B cell (primary cell): ENCODE measurements around the gene HOXC13. TPM values are rescaled to one million over a fixed set of nuclear protein-coding genes. Genes with fewer than 3 reads are reported as not detected.

Experiments
- ATAC-seq: fragments of 200-7000 bp; cut with Tn5 transposase; one replicate; pipeline ENCODE4 v1.10.0; 2021; ENCODE audit warnings: low read depth, mild to moderate bottlenecking, moderate number of reproducible peaks, moderate library complexity
- CTCF ChIA-PET: fragments of 350-600 bp; sonication (Branson Sonifier 250); formaldehyde crosslinking; loops from one replicate; lab custom pipeline; 2021; ENCODE audit warnings: antibody characterized with exemption, inconsistent platforms; lab: Charles Lee
- POLR2A ChIA-PET: fragments of 350-600 bp; sonication (Branson Sonifier 250); formaldehyde crosslinking; loops from one replicate; lab custom pipeline; 2021; ENCODE audit warnings: antibody characterized with exemption; lab: Charles Lee
- DNase-seq: peaks from one replicate; pipeline ENCODE4 v3.0.0; 2013
- H2AFZ ChIP-seq: 2 replicates; pipeline ENCODE4 v1.6.1; 2012; ENCODE audit warnings: mild to moderate bottlenecking, low read depth, low read length; ENCODE audit not compliant: insufficient read depth, poor library complexity, severe bottlenecking
- H3K27ac ChIP-seq, 2 donors: 1 replicate in 1 of 2; 2 replicates in 1 of 2; pipeline ENCODE4 v1.5.1; 2012 to 2013; ENCODE audit warnings: low read length in 2 of 2, mild to moderate bottlenecking in 2 of 2, moderate library complexity in 1 of 2
- H3K27me3 ChIP-seq, 4 experiments: fragments of 200-600 bp in 1 of 4; sonication (generic) in 1 of 4; replicated peaks in 1 of 4; 1 replicate in 2 of 4; 2 replicates in 2 of 4; pipeline versions ENCODE4 v1.6.1 to v1.7.0; 2013 to 2016; ENCODE audit warnings: low read length in 3 of 4, mild to moderate bottlenecking in 2 of 4, mixed read lengths in 1 of 4, moderate library complexity in 1 of 4; ENCODE audit not compliant: insufficient read depth in 4 of 4, control insufficient read depth in 3 of 4; ENCODE audit errors: control extremely low read depth in 1 of 4
- H3K36me3 ChIP-seq, 2 experiments: replicated peaks in 1 of 2; 1 replicate in 1 of 2; 2 replicates in 1 of 2; pipeline versions ENCODE4 v1.6.1 to v1.7.1; 2013; ENCODE audit warnings: low read length in 1 of 2; ENCODE audit not compliant: insufficient read depth in 2 of 2, control insufficient read depth in 1 of 2; ENCODE audit errors: control extremely low read depth in 1 of 2, extremely low read depth in 1 of 2
- H3K4me1 ChIP-seq, 2 donors: fragments of 200-600 bp in 1 of 2; sonication (generic) in 1 of 2; 1 replicate in 1 of 2; 2 replicates in 1 of 2; pipeline versions ENCODE4 v1.5.1 to v1.6.1; 2013 to 2017; ENCODE audit warnings: low read length in 2 of 2; ENCODE audit not compliant: control insufficient read depth in 2 of 2, insufficient read depth in 2 of 2
- H3K4me2 ChIP-seq: replicated peaks from 2 replicates; pipeline ENCODE3; 2012; ENCODE audit warnings: mild to moderate bottlenecking, low read depth, low read length; ENCODE audit not compliant: poor library complexity, severe bottlenecking
- H3K4me3 ChIP-seq, 5 experiments: fragments of 200-600 bp in 1 of 5; sonication (generic) in 1 of 5; 1 replicate in 3 of 5; 2 replicates in 2 of 5; pipeline versions ENCODE4 v1.5.1 to v1.7.0; 2011 to 2016; ENCODE audit warnings: low read length in 4 of 5, mild to moderate bottlenecking in 4 of 5, low read depth in 2 of 5, control low read depth in 1 of 5, moderate library complexity in 1 of 5; ENCODE audit not compliant: insufficient read depth in 1 of 5; ENCODE audit errors: control extremely low read depth in 1 of 5, extremely low read depth in 1 of 5
- H3K79me2 ChIP-seq: fragments of 200-600 bp; sonication (generic); one replicate; pipeline ENCODE4 v1.6.0; 2016; ENCODE audit warnings: low read length; ENCODE audit not compliant: control insufficient read depth, insufficient read depth
- H3K9ac ChIP-seq: fragments of 200-600 bp; sonication (generic); 2 replicates; pipeline ENCODE4 v1.6.1; 2017; ENCODE audit warnings: mild to moderate bottlenecking, low read length, moderate library complexity
- H3K9me3 ChIP-seq, 3 donors: one replicate each; pipeline versions ENCODE4 v1.6.1 to v1.7.1; 2013; ENCODE audit warnings: low read length in 2 of 3; ENCODE audit not compliant: control insufficient read depth in 2 of 3, insufficient read depth in 1 of 3; ENCODE audit errors: control extremely low read depth in 1 of 3
- H4K20me1 ChIP-seq: 2 replicates; pipeline ENCODE4 v1.6.0; 2012; ENCODE audit warnings: mild to moderate bottlenecking, low read length; ENCODE audit not compliant: insufficient read depth, control insufficient read depth, poor library complexity, severe bottlenecking
- H3K27ac Mint-ChIP-seq: one replicate; pipeline ENCODE4 v1.8.0; 2021; ENCODE audit warnings: mixed read lengths
- H3K27me3 Mint-ChIP-seq: one replicate; pipeline ENCODE4 v1.8.0; 2021; ENCODE audit warnings: mixed read lengths
- H3K4me1 Mint-ChIP-seq: one replicate; pipeline ENCODE4 v1.8.0; 2021; ENCODE audit warnings: mixed read lengths
- H3K4me3 Mint-ChIP-seq: one replicate; pipeline ENCODE4 v1.8.0; 2021; ENCODE audit warnings: mixed read lengths
- H3K9me3 Mint-ChIP-seq: one replicate; pipeline ENCODE4 v1.8.0; 2022; ENCODE audit warnings: mixed read lengths; ENCODE audit not compliant: insufficient read depth
- CTCF ChIP-seq: fragments of 200-600 bp; IDR thresholded peaks from one replicate; pipeline ENCODE4 v1.8.0; 2022; ENCODE audit warnings: antibody characterized with exemption, mild to moderate bottlenecking
- EZH2 ChIP-seq: IDR thresholded peaks from 2 replicates; pipeline ENCODE4 v1.6.1; 2012; ENCODE audit warnings: borderline replicate concordance, low read depth, mild to moderate bottlenecking, moderate library complexity, low read length; ENCODE audit not compliant: insufficient read depth, poor library complexity, severe bottlenecking
- WGBS: methylation state at CpG from one replicate; pipeline ENCODE4 v1.1.5; 2013; ENCODE audit warnings: missing lambda C conversion rate; ENCODE audit not compliant: insufficient coverage; 5-methylcytosine and 5-hydroxymethylcytosine counted together
- intact Hi-C: fragments of 100-400 bp; cut with micrococcal nuclease; formaldehyde crosslinking; loops from one replicate; pipeline ENCODE4 v1.10.0; 2022
- polyA plus RNA-seq: library from polyadenylated mRNA; depleted of rRNA; stranded (reverse); fragments of >200 nt; gene quantifications from 2 replicates; pipeline ENCODE4 v1.2.3, GENCODE V29; 2012
- total RNA-seq, 2 donors: library from RNA; stranded (reverse); fragments of 120-200 nt in 1 of 2; gene quantifications; 1 replicate in 1 of 2; 2 replicates in 1 of 2; pipeline versions ENCODE4 v1.2.3 to v1.2.4, GENCODE V29; 2013 to 2022

The HOXC13 gene
- total and polyA plus RNA-seq, 2 donors (not counting 1 experiment from before 2014, with no cell fraction given), result not detected

GRCh38 chr12:53982648-53983567, 44.3 kb downstream of the HOXC13 start:
- Mint-ChIP-seq H3K9me3 (no peaks in the 10 kb centered on the region), H3K27ac (peak overlapping the region; percentile 65), H3K27me3 (peaks cover 86% of the 10 kb centered on the region), H3K4me3 (no peak overlapping the region), H3K4me1 (peaks cover 13% of the 10 kb centered on the region)
- H3K36me3 ChIP-seq, result no peaks in the 10 kb centered on the region
- no peak overlapping the region for H3K27ac ChIP-seq
- ATAC-seq (no peak), DNase-seq (no peak)
- ChIA-PET CTCF (no interaction called here), POLR2A (no interaction called here)
- H3K27me3 ChIP-seq, result peaks cover 0 to 96% (median 91%) of the 10 kb centered on the region in 4 experiments
- intact Hi-C loops, result no loop called here
- H3K4me2 ChIP-seq, result no peak overlapping the region
- H3K9ac ChIP-seq, result no peak overlapping the region
- WGBS, result 9% methylated on average over 17 of the region's 26 CpGs
- H3K4me1 ChIP-seq, result peaks cover 26 to 36% of the 10 kb centered on the region in 2 donors
- no peaks in the 10 kb centered on the region for H4K20me1 ChIP-seq
- H2AFZ ChIP-seq, result no peak overlapping the region
- no peak for TF ChIP-seq CTCF
- TF ChIP-seq EZH2, result peak; percentile 61
- no peaks in the 10 kb centered on the region for H3K79me2 ChIP-seq
- peaks cover 0 to 80% (median 12%) of the 10 kb centered on the region in 3 donors for H3K9me3 ChIP-seq
- no peak overlapping the region for H3K4me3 ChIP-seq

- WGBS, result 8% methylated on average over 11 of the region's 17 CpGs
- ChIA-PET POLR2A (interaction anchor here (0.8 kb wide), 1 partner anchor 257 kb away, joined by 3 read pairs; no protein-coding TSS in a partner anchor), CTCF (no interaction called here)
- TF ChIP-seq EZH2, result no peak
- no peak for TF ChIP-seq CTCF
- H3K27ac ChIP-seq, result no peak overlapping the region
- peak overlapping the region; percentile 1 for H3K4me2 ChIP-seq
- H3K27me3 ChIP-seq, result peaks cover 0 to 97% (median 93%) of the 10 kb centered on the region in 4 experiments
- no peaks in the 10 kb centered on the region for H4K20me1 ChIP-seq
- peaks cover 0 to 78% (median 12%) of the 10 kb centered on the region in 3 donors for H3K9me3 ChIP-seq
- ATAC-seq (no peak), DNase-seq (peak; percentile 54)
- H3K79me2 ChIP-seq, result no peaks in the 10 kb centered on the region
- H3K9ac ChIP-seq, result no peak overlapping the region
- Mint-ChIP-seq H3K4me1 (peaks cover 13% of the 10 kb centered on the region), H3K4me3 (no peak overlapping the region), H3K27ac (peak overlapping the region; percentile 56), H3K27me3 (peaks cover 86% of the 10 kb centered on the region), H3K9me3 (no peaks in the 10 kb centered on the region)
- intact Hi-C loops, result no loop called here
- peaks cover 22 to 36% of the 10 kb centered on the region in 2 donors for H3K4me1 ChIP-seq
- H2AFZ ChIP-seq, result no peak overlapping the region
- no peaks in the 10 kb centered on the region for H3K36me3 ChIP-seq
- H3K4me3 ChIP-seq, result no peak overlapping the region
These were observed 44.9 kb downstream of the HOXC13 start for GRCh38 chr12:53983568-53983949.
